Kidney epithelial cell (primary cell): ENCODE measurements around the gene HSF2BP. TPM values are rescaled to one million over a fixed set of nuclear protein-coding genes. Genes with fewer than 3 reads are reported as not detected.

Source experiments
- DNase-seq: peaks from one replicate; pipeline ENCODE4 v3.0.0-alpha.2; 2010; ENCODE audit warnings: low read depth
- H3K27me3 ChIP-seq: 2 replicates; pipeline ENCODE4 v1.6.0; 2011; ENCODE audit warnings: low read length; ENCODE audit not compliant: control insufficient read depth, insufficient read depth
- H3K36me3 ChIP-seq: 2 replicates; pipeline ENCODE4 v1.5.1; 2011; ENCODE audit warnings: low read length; ENCODE audit not compliant: control insufficient read depth, insufficient read depth
- H3K4me3 ChIP-seq: 2 replicates; pipeline ENCODE4 v1.5.1; 2011; ENCODE audit warnings: low read depth, mild to moderate bottlenecking, control low read depth, low read length
- CTCF ChIP-seq: IDR thresholded peaks from 2 replicates; pipeline ENCODE4 v1.5.1; 2011; ENCODE audit warnings: mild to moderate bottlenecking, moderate library complexity, low read length, control low read depth, inconsistent platforms; ENCODE audit not compliant: insufficient read depth, poor library complexity, severe bottlenecking
- total RNA-seq: library from RNA; depleted of rRNA; stranded (reverse); fragments of >200 nt; gene quantifications from 2 replicates; pipeline ENCODE4 v1.2.3, GENCODE V29; 2015

HSF2BP gene
- total RNA-seq, 1 donor from 2014 or later, result 3.5 TPM

- no peaks in the 10 kb centered on the region for H3K27me3 ChIP-seq
- DNase-seq, result peak; percentile 47
- H3K4me3 ChIP-seq, result no peak overlapping the region
- no peak for TF ChIP-seq CTCF
- no peaks in the 10 kb centered on the region for H3K36me3 ChIP-seq
Measured at GRCh38 chr21:43608225-43608624, 51.1 kb downstream of the HSF2BP start.

DNA sequence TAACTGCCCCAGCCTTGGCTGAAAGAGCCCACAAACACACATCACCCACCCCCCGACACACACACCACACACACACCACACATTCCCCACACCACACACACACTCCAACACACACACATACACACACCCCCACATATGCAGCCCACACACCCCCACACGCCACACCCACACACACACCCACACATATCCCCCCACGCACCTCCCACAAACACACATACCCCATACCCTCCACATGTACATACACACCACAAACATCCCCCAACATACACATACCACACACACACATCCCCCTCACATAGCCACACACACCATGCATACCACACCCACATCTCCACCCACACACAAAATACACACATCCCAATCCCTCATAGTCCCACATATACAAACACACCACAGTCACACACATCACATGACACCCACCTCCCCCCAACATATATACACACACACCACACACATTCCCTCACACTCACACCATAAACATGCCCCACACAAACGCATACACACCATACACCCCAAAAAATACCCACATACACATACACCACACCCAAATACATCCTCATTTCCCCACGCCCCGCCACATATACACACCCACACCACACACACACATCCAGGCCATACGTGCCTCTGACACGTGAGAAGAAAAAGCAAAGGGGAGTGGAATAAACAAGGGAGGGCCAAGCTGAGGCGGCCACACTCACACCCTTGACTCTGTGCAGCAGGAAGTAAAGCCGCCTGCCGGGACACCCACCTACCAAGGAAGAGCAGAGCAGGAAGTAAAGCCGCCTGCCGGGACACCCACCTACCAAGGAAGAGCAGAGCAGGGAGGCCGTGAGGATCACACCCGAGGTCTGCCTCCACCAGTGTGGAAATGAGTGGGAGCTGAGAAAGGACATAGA, 53.7 kb downstream of the HSF2BP start:
- Histone ChIP-seq H3K27me3 (no peaks in the 10 kb centered on the region), H3K36me3 (no peaks in the 10 kb centered on the region), H3K4me3 (no peak overlapping the region)
- no peak for TF ChIP-seq CTCF
- no peak for DNase-seq

GRCh38 chr21:43604505-43605204, 54.6 kb downstream of the HSF2BP start:
- DNase-seq, result no peak
- Histone ChIP-seq H3K27me3 (no peaks in the 10 kb centered on the region), H3K4me3 (no peak overlapping the region), H3K36me3 (no peaks in the 10 kb centered on the region)
- no peak for TF ChIP-seq CTCF

DNA sequence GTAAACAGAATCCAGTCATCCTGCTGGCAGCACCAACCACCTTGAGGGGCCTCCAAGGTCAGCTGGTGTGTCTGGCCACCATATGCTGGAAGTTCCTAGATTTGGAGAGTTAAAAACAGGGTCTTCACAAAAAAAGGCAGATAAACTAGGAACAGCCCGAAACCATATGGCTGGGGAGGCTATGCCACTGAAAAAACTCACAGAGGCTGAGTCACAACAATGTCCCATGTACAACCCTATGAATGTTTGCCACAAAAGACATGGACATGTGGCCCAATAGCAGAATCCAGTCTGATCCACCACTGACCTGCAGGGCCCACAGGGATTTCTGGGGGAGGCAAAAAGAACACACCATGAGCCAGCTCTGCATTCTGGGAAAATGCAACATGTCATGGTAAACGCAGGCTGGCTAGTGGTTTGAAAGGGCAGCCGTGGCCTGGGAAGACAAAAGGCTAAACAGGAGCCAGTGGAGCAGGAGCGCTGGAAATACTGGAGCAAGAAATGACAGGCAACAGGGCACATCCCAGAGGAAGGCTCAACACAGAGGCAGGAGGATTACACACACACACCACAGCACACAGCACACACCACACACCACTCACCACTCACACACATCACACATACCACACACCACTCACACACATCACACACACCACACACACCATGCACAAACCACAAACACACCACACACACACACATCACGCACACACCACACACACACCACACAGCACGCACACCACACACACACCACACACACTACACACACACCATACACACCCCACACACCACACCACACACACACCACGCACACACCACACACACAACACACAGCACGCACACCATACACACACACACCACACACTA, 55.4 kb downstream of the HSF2BP start:
- no peak for TF ChIP-seq CTCF
- H3K27me3 ChIP-seq, result no peaks in the 10 kb centered on the region
- no peak for DNase-seq
- H3K4me3 ChIP-seq, result no peak overlapping the region
- H3K36me3 ChIP-seq, result no peaks in the 10 kb centered on the region

GRCh38 chr21:43603233-43603626, 56.1 kb downstream of the HSF2BP start:
- Histone ChIP-seq H3K4me3 (no peak overlapping the region), H3K36me3 (no peaks in the 10 kb centered on the region), H3K27me3 (no peaks in the 10 kb centered on the region)
- TF ChIP-seq CTCF, result no peak
- DNase-seq, result no peak
